GM21717 (cell line): ENCODE measurements around the gene B9D2.
"Not testable (repeated sequence)": the region's sequence is repeated elsewhere in the genome, so short reads cannot be mapped to it uniquely, and the experiment has no call there.

Experiments
- ATAC-seq: cut with Tn5 transposase; IDR thresholded peaks from one replicate; pipeline ENCODE4 v1.9.1; 2021; ENCODE audit warnings: mild to moderate bottlenecking, moderate library complexity; ENCODE audit not compliant: unreplicated experiment

B9D2 gene, protein sequence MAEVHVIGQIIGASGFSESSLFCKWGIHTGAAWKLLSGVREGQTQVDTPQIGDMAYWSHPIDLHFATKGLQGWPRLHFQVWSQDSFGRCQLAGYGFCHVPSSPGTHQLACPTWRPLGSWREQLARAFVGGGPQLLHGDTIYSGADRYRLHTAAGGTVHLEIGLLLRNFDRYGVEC

DNA sequence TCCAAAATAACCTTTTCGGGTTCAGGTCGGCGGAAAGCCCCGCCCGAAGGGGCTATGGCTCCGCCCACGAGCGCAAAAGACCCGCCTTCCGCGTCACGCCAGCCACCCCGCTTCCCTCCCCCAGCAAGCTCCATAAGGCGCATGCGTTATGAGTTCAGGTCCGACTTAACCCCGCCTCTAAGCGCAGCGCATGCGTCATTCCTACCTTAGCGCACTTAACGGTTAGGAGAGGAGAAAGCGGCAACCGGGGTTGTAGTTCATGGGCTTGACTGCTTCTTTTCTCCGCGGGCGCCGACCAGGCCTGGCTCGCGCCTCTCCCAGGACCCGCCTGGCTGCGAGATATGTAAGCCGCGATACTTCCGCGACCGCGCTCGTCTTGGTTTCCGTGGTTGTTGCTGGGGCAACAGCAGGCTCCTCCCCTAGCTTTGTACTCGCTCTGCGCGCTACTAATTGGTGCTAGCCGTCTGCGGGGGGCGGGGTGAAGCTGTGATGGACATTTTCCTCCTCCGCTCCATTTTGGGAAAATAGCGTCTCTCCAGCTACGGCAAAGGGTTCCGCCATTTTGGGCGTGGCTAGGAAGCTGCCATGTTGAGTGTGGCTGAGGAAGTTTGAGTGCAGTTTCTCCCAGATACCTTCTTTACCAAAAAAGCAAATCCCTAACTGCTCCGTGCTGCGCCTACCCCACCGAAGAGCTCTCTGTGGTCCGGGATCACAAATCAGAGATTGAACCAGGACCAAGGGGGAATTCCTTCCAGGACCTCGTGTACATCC lies at the start of gene B9D2:
Gene B9D2 (minus strand): TSS at position 397 of the 771 bp plus-strand sequence. CDS start 630 bp downstream, outside the sequence.
- peak; percentile 77 for ATAC-seq

DNA sequence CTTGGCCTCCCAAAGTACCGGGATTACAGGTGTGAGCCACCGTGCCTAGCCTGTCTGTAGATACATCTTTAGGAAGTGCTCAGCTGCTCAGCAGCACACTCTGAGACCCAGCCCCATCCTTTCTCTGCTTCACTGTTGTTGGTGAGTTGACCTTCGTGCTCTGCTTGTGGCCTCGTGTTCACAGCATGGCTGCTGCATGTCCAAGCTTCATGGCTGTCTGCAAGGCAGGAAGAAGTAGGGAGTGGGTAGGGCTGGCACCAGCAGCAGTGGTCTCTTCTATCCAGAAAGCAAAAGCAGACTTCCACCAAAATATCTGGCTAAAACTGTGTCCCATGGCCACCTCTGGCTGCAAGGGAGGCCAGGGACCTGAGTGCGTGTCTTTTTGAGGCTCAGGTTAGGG lies 49.0 kb upstream of the B9D2 start:
- ATAC-seq, result no peak

DNA sequence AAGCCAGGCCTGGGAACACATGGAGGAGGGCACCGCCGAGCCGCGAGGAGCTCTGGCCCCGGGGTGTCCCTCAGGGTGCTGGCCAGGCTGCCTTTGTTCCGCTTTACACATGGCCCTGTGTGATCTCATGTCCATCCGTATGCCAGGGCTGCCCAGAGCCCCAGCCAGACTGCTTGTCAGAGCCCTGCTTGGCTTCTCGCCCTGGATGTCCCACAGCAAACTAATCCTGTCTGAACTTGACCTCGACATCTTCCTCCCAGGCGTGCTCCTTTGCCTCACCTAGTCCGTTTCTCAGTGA lies 48.0 kb upstream of the B9D2 start:
- ATAC-seq, result no peak

DNA sequence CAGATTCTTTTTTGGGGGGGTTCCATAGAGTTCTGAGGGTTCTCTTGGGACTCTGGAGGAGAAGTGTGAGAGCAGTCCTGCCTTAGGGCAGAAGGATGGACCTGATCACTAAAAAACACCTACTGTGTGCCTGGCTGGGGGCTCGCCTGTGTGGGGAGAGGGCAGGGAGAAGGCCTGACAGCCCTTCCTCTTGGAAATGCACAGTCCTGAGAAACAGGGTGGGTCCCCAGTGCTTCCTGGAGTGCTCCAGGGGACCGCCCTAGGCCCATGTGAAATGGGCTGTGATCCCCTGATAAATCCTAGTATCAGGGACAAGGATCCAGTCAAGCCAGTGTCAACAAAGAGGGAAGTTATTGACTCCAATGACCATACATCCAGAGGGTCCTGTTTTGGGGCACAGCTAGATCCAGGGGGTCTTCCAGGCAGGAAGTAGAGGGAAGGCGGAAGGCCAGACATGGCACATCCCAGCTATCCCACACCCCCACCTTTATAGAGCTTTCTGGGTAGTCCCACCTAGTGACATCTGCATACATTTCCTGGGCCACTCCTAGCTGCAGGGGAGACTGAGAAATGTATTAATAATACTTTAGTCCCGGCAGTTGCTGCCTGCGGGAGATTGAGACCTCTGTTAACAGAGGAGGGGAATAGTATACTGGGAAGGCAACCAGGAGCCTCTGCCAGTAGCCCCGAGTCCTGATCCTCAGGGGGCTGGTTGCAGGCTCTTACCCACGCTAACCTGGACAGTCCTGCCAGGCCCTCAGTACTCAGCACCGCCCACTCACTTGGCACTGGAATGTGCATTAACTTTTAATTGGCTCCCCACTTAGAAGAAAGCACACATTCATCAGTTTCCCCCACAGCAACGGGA lies 47.4 kb upstream of the B9D2 start:
- ATAC-seq, result no peak

DNA sequence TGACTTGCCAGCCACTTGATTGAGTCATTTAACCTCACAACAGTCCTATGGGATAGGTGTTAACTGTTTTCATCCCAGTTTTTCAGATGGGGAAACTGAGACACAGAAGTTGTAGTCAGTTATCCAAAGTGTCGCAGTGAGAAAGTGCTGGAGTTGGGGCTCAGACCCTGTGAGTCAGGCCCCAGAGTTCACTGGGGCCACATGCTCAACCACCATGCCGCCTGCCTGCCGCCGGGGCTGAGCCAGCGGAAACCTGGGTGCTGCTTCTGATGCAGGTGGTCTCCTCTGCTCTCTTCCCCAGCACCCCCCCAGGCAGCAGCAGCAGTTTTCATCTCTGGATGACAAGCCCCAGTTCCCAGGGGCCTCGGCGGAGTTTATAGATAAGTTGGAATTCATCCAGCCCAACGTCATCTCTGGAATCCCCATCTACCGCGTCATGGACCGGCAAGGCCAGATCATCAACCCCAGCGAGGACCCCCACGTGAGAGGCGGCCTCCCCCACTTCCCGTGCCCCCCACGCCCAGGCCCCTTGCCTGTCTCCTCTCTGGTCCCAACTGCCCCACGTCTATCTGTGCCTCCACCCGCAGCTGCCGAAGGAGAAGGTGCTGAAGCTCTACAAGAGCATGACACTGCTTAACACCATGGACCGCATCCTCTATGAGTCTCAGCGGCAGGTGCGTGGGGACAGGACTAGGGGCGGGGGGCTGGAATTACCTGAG lies 46.5 kb upstream of the B9D2 start:
- ATAC-seq, result no peak

DNA sequence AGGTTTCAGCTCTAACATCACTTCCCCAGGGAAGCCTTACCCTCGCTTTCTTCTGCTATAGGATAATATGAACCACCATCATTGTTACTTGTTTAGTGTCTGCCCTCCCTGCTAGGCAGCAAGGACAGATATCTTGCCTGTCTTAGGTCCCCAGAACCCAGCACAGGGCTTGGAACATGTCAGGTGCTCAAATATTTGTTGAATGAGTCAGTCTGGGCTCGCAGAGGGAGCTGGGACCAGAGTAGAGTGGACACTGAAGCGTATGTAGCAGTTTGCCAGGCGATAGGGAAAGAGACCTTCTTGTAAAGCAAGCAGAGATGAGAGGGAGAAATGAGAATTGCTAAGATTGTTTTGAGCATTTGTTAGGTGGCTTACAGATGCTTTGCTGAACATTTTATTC lies 45.3 kb upstream of the B9D2 start:
- ATAC-seq, result no peak

DNA sequence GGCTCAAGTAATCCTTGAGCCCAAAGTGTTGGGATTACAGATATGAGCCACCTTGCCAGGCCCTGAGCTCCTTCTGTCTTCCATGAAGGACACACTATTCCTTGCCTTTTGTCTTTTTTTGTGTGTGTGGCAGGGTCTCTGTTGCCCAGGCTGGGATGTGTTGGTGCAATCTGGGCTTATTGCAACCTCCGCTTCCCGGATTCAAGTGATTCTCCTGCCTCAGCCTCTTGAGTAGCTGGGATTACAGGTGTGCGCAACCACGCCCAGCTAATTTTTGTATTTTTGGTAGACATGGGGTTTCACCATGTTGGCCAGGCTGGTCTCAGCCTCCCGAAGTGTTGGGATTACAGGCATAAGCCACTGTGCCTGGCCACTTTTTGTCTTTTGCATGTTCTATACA lies 44.9 kb upstream of the B9D2 start:
- not testable (repeated sequence) for ATAC-seq

DNA sequence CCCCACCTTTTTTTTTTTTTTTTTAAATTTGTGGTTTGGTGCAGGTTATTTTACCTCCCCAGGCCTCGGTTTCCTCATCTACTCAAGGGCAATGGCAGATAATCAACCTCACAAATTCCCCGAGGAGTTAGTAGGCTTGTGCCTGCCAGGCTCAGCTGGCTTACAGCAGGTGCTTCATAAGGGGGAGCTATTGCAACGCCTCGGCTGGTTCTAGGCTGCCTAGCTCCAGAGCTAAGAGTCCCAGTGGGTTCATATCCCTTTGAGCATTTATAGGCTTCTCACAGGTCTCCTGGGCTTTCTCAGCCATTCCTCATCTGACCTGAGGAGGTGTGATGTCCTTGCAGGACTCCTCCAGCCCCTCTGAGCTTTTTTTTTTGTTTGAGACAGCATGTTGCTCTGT lies 44.3 kb upstream of the B9D2 start:
- ATAC-seq, result no peak

DNA sequence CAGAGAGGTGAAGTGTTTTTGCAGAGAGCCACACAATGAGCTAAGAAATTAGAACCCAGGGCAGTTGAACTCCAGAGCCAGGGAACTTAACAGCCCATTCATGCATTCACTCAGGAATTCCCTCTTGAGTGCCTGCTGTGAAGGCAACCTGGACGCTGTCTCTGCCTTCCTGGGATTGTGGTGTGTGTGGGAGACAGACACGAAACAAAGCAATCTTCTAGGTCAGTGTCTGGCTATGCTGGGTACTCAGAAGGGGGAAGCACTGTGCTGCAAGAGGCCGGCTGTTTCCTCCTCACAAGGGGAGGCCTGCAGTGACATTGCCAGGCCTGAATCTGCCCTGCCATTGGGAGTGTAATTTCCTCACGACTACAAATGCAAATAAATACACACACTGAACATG lies 43.3 kb upstream of the B9D2 start:
- ATAC-seq, result no peak

DNA sequence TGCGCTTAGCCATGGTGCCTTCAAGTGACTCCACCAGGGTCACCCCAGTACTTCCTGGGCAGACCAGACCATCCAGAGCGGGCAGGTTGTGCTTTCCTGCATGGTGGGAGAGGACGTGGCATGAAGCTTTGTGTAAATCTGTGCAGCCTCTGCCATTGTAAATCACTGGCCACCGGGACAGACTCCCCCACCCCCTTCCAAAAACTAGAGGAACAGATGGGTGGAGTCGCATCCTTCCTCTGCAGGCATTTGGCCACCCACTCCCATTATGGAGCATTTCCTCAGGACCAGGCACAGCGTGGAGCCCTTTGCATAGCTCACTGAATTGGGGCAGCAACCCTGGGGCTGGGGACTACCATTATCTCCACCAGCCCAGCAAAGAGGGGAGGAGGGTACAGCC lies 41.8 kb upstream of the B9D2 start:
- ATAC-seq, result no peak

DNA sequence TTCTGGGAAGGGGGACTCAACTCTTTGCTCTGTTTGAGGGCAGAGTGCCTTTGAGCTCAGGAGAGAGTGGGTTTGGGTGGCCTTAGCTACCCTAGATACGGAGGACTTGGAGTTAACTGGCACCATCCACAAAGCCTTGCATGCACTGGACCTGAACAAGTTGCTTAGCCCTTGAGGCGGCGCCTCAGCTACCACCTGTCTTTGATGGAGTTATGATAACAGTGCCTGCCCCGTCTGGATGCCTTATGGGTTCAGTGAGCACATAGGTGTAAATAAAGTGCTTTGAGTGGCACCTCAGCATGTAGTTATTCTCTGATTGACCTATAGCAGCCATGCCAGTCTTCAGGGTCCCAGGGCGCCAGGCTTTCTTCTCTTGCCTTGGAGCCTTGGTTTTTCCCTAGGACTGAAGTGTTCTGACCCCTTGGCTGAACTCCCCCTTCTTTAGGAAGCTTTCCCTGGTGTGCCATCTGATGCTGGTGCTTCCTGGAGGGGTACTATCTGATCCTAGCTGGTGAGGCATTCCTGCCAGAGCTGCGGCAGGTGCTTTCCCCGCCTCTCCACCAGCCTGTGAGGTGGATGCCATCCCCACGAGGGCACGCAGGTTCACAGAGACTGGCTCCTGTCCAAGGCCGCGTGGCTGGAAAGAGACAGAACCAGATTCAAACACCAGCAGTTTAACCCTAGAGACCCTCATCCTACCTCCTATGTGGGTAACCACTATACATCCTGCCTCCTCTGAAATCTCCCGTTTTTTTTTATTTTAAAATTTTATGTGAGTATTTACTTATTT lies 39.4 kb upstream of the B9D2 start:
- ATAC-seq, result no peak

DNA sequence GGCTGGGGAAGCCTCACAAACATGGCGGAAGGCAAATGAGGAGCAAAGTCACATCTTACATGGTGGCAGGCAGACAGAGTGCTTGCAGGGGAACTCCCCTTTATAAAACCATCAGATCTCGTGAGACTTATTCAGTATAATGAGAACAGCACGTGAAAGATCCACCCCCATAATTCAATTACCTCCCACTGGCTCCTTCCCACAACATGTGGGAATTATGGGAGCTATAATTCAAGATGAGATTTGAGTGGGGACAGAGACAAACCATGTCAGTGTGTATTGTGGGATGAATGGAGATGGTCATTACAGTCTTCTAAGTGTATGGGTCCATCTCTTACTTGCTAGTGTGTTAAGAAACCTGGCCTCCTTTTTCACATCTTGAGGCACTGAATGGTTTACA lies 38.1 kb upstream of the B9D2 start:
- no peak for ATAC-seq

DNA sequence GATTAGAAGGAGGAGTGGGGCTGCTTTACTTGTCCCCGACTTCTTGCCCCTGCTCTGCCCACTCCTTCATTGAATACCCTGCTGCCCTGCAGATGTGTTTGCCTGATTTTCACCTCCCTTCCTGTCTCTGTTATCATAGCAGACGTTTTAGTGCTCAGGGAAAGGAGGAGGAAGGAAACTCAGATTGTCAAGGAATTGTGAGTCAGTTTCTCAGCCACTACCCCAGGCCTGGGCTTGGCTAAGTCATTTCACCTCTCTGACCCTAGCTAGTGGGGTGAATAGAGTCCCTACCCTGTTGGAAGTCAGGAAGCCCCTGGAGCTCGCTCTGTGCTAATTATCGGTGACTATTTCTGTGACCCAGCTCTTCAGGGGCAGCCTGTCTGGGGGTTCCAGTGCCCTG lies 37.5 kb upstream of the B9D2 start:
- no peak for ATAC-seq

DNA sequence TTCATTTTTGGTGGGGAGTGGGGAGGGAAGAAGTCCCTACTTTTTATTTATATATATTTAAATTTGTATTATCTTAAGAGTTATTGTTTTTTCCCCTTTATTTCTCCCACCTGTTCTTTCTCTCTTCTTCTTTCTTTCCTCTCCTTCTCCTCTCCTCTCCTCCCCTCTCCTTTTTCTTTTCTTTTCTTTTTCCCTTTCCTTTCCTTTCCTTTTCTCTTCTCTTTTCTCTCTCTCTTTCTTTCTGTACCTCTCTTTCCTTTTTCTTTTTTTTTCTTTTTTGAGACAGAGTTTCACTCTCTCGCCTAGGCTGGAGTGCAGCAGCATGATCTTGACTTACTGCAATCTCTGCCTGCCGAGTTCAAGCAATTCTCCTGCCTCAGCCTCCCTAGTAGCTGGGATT lies 35.6 kb upstream of the B9D2 start:
- ATAC-seq, result no peak

DNA sequence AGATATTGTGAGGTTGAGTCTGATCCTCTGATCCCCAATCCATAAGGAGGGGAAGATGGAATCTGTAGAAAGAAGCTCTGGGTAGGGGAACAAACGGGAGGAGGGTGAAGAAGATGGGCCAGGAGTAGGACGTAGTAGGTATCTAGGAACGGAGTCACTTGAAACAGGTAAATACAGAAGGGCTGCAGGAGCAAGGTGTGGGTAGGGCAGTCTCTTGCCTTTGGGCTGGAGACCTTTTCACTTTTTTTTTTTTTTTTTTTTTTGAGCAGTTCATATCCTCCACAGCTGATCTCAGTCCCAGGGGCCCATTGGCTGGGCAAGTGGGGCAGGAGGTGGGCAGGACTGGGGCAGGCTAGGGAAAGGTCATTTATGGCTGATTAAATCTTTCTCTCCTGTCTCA lies 35.1 kb upstream of the B9D2 start:
- ATAC-seq, result no peak

DNA sequence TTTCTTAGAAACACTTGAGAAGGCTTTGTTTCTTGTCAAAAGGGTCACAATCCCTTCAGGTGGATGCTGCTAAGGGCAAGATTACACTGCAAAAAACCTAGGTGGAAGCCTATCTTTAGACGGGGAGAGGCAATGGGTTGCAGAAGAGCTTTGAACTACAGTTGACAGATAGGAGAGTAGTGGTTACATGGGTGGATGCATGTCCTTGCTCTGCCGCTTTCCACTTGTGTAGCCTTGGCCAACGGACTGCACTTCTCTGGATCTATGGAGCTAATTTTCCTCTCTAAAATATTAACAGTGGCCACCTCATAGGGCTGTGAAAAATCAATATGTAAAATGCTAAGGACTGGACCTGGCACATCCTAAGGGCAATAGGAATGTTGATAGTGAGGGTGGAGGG lies 34.6 kb upstream of the B9D2 start:
- ATAC-seq, result no peak

DNA sequence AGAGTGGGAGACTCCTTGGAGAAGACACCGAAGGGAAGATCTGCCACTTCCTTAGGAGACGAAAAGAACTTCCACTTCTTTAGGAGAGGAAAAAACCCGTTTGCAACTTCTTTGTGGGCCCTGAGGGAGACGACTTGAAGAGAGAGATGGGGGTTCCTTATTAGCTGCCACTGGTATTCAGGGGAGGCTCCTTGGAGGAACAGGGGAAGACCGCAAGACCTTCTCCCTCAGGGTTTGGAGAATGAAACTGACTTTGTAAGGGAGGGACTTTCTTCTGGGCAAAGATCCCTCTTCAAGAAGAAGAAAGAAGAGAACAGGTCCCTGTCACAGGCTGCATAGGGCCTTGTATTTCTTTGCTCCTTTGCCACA lies 34.1 kb upstream of the B9D2 start:
- ATAC-seq, result no peak

DNA sequence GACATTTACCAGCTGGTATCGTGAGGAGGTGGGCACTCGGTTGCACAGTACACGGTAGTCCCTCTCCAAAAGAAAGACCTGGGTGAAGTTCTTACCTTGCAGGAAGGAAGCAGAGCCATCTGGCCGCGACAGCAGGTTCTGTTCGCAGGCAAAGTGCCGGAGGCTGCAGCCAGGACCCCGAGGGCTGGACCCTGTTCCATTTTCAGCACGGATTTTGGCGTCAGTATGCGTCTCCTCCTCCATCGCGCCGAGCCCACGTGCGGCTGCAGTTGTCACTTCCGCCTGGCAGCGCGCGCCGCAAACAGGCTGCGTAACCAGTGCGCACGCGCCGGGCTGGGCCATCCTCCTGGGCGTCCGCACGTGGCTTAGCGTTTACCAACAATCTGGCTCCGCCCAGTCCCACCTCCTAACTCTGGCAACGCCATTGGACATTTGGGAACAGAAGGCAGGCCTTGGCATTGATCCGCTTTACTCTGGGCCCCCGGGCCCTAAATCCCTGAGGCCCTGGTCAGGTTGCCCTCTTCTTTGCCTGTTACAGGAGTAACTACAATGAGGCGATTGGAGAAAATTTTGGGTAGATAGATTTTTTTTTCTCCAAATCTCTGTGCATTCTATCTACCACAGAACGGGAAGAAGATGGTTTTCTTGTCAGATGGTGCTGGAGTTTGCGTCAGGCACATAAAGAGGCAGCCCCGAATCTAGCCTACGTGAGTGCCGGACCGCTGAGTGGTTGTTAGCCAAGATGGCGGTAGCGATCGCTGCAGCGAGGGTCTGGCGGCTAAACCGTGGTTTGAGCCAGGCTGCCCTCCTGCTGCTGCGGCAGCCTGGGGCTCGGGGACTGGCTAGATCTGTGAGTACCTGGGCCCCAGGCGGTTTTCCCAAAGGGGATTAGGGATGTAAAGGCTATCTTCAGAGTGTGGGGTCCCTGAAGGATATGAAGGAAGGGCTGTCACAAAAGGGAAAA lies 33.4 kb upstream of the B9D2 start, which contains the start of the genes BCKDHA and EXOSC5:
Gene BCKDHA (plus strand): TSS at position 733 of the 964 bp plus-strand sequence. CDS start 10 bp downstream, at position 743.
Gene EXOSC5 (minus strand): TSS at position 274 of the 964 bp plus-strand sequence. CDS start 31 bp downstream, at position 243.
- ATAC-seq, result peak; percentile 80

DNA sequence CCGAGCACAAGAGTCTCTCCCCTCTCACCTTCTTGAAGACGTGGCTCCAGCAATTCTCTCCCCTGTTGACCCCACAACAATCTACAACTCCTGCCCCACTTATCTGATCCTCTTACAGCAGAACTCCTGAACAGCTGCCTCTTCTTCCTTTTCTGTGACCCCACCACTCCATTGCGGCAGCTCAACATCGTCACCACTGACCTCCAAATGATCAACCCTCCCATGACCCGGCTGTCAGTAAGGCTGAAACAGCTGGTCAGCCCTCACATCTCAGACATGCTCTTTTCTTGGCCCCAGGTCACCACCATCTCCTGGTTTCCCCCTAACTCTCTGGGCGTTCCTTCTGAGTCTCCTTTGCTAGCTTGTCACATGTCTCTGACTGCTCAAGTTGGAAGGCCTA lies 31.4 kb upstream of the B9D2 start:
- ATAC-seq, result no peak
